OCI-LY1 (cell line): ENCODE measurements around the gene MUC2.

Experiments
- H2AFZ ChIP-seq: fragments of 200-600 bp; sonication (generic), shearing (Covaris generic); 2 replicates; pipeline ENCODE4 v1.6.0; 2014; ENCODE audit warnings: antibody characterized with exemption, mild to moderate bottlenecking, low read length
- H3F3A ChIP-seq: fragments of 200-600 bp; sonication (generic), shearing (Covaris generic); 2 replicates; pipeline ENCODE4 v1.6.0; 2014; ENCODE audit warnings: mild to moderate bottlenecking, antibody characterized with exemption, low read length, moderate library complexity; ENCODE audit not compliant: insufficient read depth
- H3K27ac ChIP-seq: fragments of 200-600 bp; sonication (generic); 2 replicates; pipeline ENCODE4 v1.5.1; 2014; ENCODE audit warnings: low read length, mixed run types, mild to moderate bottlenecking, low read depth; ENCODE audit not compliant: poor library complexity, severe bottlenecking
- H3K27me3 ChIP-seq: fragments of 200-600 bp; sonication (generic); 2 replicates; pipeline ENCODE4 v1.6.0; 2014; ENCODE audit warnings: antibody characterized with exemption, mild to moderate bottlenecking, low read length, moderate library complexity; ENCODE audit not compliant: insufficient read depth
- H3K36me3 ChIP-seq: fragments of 200-600 bp; sonication (generic); 2 replicates; pipeline ENCODE4 v1.6.1; 2014; ENCODE audit warnings: mild to moderate bottlenecking, antibody characterized with exemption, low read length, moderate library complexity, mixed read lengths; ENCODE audit not compliant: insufficient read depth
- H3K4me1 ChIP-seq: fragments of 200-600 bp; sonication (generic); 2 replicates; pipeline ENCODE4 v1.5.1; 2014; ENCODE audit warnings: mild to moderate bottlenecking, low read length, moderate library complexity; ENCODE audit not compliant: insufficient read depth, severe bottlenecking
- H3K4me2 ChIP-seq: fragments of 200-600 bp; sonication (generic), shearing (Covaris generic); 2 replicates; pipeline ENCODE4 v1.6.1; 2014; ENCODE audit warnings: low read length
- H3K4me3 ChIP-seq: fragments of 200-600 bp; sonication (generic); 2 replicates; pipeline ENCODE4 v1.5.1; 2014; ENCODE audit warnings: low read length, low read depth, mild to moderate bottlenecking, mixed read lengths; ENCODE audit not compliant: poor library complexity, severe bottlenecking
- H3K79me2 ChIP-seq: fragments of 200-600 bp; shearing (Covaris generic); 2 replicates; pipeline ENCODE4 v1.6.1; 2016; ENCODE audit warnings: mixed run types, low read length, mixed read lengths; ENCODE audit not compliant: insufficient read depth
- H3K9ac ChIP-seq: fragments of 200-600 bp; sonication (generic), shearing (Covaris generic); 2 replicates; pipeline ENCODE4 v1.6.1; 2014; ENCODE audit warnings: mild to moderate bottlenecking, low read length, mixed read lengths
- H3K9me2 ChIP-seq: fragments of 200-600 bp; sonication (generic), shearing (Covaris generic); 2 replicates; pipeline ENCODE4 v1.6.1; 2014; ENCODE audit warnings: low read depth, mild to moderate bottlenecking, low read length, mixed read lengths
- H3K9me3 ChIP-seq: fragments of 200-600 bp; shearing (Covaris generic); 2 replicates; pipeline ENCODE4 v1.6.1; 2014; ENCODE audit warnings: low read length, mixed read lengths
- H4K20me1 ChIP-seq: fragments of 200-600 bp; sonication (generic), shearing (Covaris generic); 2 replicates; pipeline ENCODE4 v1.6.0; 2016; ENCODE audit warnings: mild to moderate bottlenecking, low read length; ENCODE audit not compliant: insufficient read depth
- CTCF ChIP-seq: fragments of 200-600 bp; sonication (generic), shearing (Covaris generic); IDR thresholded peaks from 2 replicates; pipeline ENCODE4 v1.5.1; 2017; ENCODE audit warnings: mild to moderate bottlenecking, antibody characterized with exemption, low read length, moderate library complexity, mixed read lengths
- EZH2 ChIP-seq: fragments of 200-600 bp; sonication (generic), shearing (Covaris generic); IDR thresholded peaks from 2 replicates; pipeline ENCODE4 v1.8.0; 2017; ENCODE audit warnings: borderline replicate concordance, mixed run types, mild to moderate bottlenecking, antibody characterized with exemption, low read length, moderate library complexity, mixed read lengths

MUC2 gene

DNA sequence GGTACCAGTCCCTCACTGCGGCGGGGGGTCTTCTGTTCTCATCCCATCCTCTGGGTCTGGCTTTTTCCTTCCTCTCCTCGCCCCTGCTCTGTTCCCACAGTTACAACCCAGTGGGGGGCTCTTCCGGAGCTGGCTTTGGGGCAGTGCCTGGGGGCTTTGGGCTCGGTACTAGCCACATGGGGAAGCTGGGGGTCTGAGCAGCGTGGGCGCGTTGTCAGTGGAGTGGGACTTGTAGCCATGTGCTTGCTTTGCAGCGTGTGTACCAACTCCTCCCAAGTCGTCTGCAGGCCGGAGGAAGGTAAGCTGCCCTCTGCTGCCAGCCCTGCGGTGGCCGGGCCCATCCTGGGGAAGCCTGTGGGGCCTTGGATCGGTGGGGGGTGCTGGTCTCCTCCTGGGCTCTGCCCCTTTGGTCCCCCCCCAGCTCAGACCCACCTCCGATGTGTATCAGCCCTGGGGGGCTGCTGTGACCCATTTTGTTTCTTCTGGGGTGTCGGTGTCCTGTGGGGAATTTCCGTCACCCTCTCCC, 17.5 kb downstream of the MUC2 start:
- Histone ChIP-seq H3K9me3 (no peaks in the 10 kb centered on the region), H3K27me3 (no peaks in the 10 kb centered on the region), H3K4me3 (no peak overlapping the region), H3K9me2 (no peaks in the 10 kb centered on the region), H2AFZ (no peak overlapping the region), H3F3A (no peaks in the 10 kb centered on the region), H3K4me1 (no peaks in the 10 kb centered on the region), H3K36me3 (no peaks in the 10 kb centered on the region), H4K20me1 (no peaks in the 10 kb centered on the region), H3K9ac (no peak overlapping the region), H3K79me2 (no peaks in the 10 kb centered on the region), H3K27ac (no peak overlapping the region), H3K4me2 (no peak overlapping the region)
- no peak for TF ChIP-seq CTCF
- no peak for TF ChIP-seq EZH2

DNA sequence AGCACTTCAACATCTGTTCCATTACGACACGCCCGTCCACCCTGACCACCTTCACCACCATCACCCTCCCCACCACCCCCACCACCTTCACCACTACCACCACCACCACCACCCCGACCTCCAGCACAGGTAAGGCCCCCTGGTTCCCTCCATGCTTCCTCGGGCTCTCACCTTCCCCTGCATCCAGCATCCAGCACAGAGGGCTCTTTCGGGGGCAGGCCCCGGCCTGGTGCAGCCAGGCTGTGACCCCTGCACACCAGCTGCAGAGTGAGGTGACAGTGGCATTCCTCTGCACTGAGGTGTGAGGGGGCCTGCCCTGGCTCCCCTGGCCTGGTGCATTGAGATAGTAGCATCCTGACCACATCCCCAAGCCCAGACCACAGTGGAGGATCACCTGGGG, 18.2 kb downstream of the MUC2 start:
- no peaks in the 10 kb centered on the region for H3K9me2 ChIP-seq
- H3K9me3 ChIP-seq, result no peaks in the 10 kb centered on the region
- no peak overlapping the region for H3K9ac ChIP-seq
- no peaks in the 10 kb centered on the region for H3K79me2 ChIP-seq
- H3K27ac ChIP-seq, result no peak overlapping the region
- H2AFZ ChIP-seq, result no peak overlapping the region
- H3K27me3 ChIP-seq, result no peaks in the 10 kb centered on the region
- H3K4me3 ChIP-seq, result no peak overlapping the region
- no peaks in the 10 kb centered on the region for H3K36me3 ChIP-seq
- H4K20me1 ChIP-seq, result no peaks in the 10 kb centered on the region
- no peaks in the 10 kb centered on the region for H3K4me1 ChIP-seq
- no peak for TF ChIP-seq EZH2
- no peak for TF ChIP-seq CTCF
- H3F3A ChIP-seq, result no peaks in the 10 kb centered on the region
- no peak overlapping the region for H3K4me2 ChIP-seq

DNA sequence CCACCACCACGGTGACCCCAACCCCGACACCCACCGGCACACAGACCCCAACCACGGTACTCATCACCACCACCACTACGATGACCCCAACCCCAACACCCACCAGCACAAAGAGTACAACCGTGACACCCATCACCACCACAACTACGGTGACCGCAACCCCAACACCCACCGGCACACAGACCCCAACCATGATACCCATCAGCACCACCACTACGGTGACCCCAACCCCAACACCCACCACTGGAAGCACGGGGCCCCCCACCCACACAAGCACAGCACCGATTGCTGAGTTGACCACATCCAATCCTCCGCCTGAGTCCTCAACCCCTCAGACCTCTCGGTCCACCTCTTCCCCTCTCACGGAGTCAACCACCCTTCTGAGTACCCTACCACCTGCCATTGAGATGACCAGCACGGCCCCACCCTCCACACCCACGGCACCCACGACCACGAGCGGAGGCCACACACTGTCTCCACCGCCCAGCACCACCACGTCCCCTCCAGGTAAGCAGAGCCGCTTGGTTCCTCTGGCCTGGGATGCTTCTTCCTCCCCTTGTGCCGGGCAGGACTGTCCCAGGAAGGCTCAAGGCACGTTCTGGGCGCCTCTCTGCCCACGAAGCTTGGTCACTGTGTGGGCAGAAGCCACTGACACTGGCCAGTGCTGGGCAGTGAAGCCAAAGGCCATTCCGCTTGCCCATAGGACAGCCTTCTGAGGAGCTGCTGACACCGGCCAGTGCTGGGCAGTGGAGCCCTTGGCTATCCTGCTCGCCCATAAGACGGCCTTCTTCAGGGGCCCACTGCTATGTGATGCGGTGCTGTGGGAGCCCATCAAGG, 25.1 kb downstream of the MUC2 start:
- Histone ChIP-seq H4K20me1 (no peaks in the 10 kb centered on the region), H3K27me3 (no peaks in the 10 kb centered on the region), H3K27ac (no peak overlapping the region), H3K9ac (no peak overlapping the region), H3K4me1 (no peaks in the 10 kb centered on the region), H2AFZ (no peak overlapping the region), H3K9me2 (no peaks in the 10 kb centered on the region), H3K36me3 (no peaks in the 10 kb centered on the region), H3K4me2 (no peak overlapping the region), H3K4me3 (no peak overlapping the region), H3K79me2 (no peaks in the 10 kb centered on the region), H3F3A (no peaks in the 10 kb centered on the region), H3K9me3 (no peaks in the 10 kb centered on the region)
- TF ChIP-seq EZH2 (no peak), CTCF (no peak)
